ENCODE measurements around the gene GDF3.

- no peak for TF ChIP-seq CTCF (IDR thresholded peaks at IDR 0.05)
- no peak for TF ChIP-seq ZFX (IDR thresholded peaks at IDR 0.05; ENCODE audit: borderline replicate concordance)
Observed at GRCh38 chr12:7711133-7711532, 15.6 kb upstream of the GDF3 start, which contains the start of gene DPPA3.

All from 22Rv1 (cell line).